Stimulated activated CD8-positive, alpha-beta memory T cell treated with anti-CD3 and anti-CD28 coated beads, Interleukin-4, amount 100 ng/mL, for 1 hour (primary cell): Measurements from ENCODE around the gene RBMS3.
"Not testable (repeated sequence)": the region's sequence is repeated elsewhere in the genome, so short reads cannot be mapped to it uniquely, and the experiment has no call there.

Experiments
- DNase-seq, 2 donors: peaks; one replicate each; pipeline ENCODE4 v3.0.0-alpha.2; 2020; ENCODE audit warnings: low read depth in 2 of 2, low spot score in 1 of 2

The RBMS3 gene

DNA sequence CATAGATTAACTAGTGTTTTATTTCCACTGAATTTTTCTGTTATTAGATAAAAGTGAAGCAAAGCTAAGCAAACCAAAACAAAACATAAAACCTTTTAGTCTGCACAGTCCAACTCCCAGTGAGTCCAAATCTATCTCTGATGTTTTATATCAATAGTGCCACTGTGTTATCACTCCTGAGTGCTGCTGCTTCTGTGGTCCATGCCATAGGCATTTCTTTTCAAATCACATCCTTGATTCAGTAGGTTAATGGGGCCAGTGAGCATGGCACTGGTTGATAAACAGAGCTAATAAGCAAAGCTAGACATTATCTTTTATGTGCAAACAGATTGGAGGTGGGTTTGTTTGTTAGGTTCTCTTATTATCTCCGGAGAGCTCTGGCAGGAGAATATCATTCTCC lies 30.0 kb downstream of the RBMS3 start:
- no peak for DNase-seq

GRCh38 chr3:29311795-29312194 lies 30.9 kb downstream of the RBMS3 start:
- no peak for DNase-seq

DNA sequence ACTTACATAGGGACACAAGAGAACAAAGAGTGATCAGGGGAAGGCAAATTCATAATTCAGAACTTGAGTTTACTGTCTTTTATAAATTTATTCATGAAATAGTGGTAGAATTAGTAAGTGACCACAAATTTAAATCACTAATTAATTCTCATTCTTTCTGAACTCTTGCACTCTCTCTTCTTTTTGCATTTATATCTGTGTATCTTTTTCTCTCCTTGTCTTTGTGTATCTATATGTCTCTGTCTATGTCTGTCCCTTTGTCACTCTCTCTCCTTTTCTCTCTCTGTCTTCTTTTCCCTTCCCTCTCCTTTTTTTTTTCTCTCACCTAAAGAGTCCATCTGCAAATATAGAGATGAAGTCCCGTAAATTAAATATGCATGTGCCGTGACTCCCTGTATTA lies 31.5 kb downstream of the RBMS3 start:
- DNase-seq, result no peak

GRCh38 chr3:29312960-29313452 lies 32.1 kb downstream of the RBMS3 start:
- DNase-seq, result no peak

DNA sequence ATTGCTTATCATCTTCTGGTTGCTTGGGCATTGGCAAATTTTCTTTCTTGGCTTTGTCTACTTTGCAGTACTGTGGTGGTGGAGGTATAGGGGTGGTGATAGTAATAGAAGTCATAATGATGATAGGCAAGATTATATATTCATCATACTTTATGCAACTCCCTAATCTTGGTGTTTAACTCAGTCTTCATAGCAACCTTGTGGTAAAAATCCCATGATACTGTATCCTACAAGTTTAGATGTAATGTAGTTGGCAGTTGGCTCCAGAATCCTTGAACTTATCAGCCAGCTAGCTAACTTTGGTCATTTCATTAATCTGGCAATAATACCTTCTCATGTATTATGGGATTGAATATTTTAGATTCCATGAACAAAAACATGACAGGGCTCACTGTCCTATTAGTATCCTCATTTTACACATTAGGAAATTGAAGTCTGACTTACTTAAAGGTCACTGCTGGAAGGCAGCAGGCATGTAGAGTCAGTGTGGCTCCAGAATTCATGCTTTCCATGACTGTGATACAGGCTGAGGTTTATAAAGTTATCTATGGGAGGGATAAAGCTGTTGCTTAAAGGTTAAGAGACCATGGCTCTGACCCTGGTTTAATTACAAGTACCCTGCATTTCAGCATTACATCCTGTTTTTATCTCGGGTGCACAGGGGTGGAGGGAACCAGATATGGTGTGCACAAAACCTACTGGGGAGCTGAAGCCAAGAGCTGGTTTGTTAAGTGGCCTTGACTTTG lies 33.3 kb downstream of the RBMS3 start:
- DNase-seq, result no peak

DNA sequence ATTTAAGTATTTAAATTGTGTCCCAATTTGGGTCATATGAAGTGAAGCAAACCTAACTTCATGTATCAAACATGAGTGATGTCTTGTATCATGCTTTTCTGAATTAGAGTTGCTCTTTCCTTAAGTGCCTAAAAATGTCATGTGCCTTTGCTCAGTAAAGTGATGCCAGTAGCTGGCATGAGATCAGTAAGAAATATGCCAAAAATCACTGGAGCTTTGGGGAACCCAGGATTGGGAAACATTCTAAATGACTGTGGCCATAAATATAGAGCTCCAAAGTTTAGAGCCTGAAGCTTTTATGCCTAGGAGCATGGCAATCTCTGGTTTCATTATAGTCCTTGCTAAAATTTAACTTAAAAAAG lies 33.8 kb downstream of the RBMS3 start:
- DNase-seq, result no peak

DNA sequence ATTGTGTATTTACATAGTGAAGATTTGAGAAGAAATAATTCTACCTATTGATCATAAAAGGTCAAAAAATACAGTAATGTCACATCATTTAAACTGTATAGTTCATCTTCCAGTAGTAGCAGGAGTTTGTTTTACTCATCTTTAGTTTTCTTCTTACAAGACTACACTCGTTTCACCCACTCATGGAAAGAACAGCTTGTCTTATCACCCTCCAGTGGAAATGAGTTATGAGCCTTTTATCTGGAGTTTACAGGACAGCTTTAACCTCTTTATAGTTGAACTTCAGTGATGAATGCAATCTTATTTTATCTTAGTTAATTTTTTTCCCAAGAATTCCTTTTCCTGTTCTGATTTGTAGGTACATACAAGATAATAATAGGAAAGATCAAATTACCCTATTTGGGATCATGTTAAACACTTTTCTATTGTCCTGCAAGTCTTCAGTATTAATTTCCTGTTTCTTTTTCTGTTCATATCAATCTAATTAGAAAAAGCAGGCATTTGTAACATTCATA lies 36.8 kb downstream of the RBMS3 start:
- no peak for DNase-seq

DNA sequence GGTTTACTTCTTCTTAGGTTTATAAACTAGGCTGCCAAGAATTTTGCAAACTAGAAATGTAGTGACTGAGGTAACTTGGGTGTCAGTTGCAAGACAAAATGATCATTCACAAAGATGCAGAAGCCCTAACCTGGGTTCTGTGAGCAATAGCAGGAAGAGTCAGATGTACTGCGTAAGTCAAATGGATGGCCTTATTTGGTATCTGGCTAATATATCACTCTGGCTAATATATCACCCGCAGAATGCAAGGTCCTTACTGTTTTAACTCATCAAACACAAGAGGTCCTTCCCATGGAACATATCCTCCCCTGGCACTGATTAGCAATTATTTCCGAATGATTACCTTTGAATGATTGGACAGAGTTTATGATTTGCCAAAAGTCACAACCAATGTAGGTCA lies 37.4 kb downstream of the RBMS3 start:
- DNase-seq, result no peak

DNA sequence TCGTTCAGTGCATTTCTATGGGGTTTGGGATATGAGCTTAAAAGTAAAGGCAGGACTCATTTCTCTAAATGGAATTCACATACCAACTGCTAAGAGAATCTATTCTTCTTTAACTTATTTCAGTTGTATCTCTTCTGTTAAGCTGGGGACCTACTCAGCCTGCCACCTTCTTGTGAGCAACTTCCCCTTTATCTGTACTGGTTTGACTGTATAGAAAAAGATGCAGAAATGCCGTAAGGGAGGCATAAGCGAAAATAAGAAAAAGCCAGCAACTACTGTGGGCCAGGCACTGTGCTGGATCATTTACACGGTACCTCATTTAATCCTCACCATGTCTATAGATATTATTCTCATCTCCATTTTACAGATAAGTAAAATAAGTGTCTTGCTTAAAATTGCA lies 38.4 kb downstream of the RBMS3 start:
- no peak for DNase-seq

- no peak for DNase-seq
Measured at GRCh38 chr3:29319798-29320197, 38.9 kb downstream of the RBMS3 start.

DNA sequence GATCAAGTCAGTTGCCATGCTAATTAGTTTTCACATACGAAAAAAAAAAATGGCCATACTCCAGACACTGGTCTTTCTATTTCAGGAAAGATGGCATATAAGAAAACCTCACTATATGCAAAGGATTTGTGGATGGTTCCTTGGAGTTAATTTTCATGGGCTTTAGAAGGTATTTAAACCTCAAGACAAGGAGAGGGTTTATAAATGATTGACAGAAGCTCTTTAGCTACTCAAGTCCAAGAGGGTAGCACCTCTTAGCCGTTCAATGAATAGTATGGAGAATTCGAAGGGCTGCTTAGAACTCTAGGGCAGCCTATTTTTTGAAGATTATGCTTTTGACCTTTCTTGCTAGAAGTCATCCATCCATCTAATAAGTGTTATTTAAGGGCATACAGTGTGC lies 41.7 kb downstream of the RBMS3 start:
- no peak for DNase-seq

GRCh38 chr3:29324180-29324651 lies 43.3 kb downstream of the RBMS3 start:
- no peak for DNase-seq

DNA sequence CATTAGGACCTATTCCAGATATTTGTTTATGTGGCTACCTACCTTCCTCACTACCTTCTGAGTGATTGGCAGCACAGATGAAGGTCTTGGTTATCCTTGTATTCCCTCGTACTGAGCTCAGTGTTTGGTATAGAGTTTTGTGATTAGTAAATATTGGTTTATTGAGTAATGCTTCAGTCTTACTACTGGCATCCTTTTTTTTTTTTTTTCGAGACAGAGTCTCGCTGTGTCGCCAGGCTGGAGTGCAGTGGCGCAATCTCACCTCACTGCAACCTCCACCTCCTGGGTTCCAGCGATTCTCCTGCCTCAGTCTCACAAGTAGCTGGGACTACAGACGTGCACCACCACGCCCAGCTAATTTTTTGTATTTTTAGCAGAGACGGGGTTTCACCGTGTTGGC lies 45.7 kb downstream of the RBMS3 start:
- not testable (repeated sequence) for DNase-seq

DNA sequence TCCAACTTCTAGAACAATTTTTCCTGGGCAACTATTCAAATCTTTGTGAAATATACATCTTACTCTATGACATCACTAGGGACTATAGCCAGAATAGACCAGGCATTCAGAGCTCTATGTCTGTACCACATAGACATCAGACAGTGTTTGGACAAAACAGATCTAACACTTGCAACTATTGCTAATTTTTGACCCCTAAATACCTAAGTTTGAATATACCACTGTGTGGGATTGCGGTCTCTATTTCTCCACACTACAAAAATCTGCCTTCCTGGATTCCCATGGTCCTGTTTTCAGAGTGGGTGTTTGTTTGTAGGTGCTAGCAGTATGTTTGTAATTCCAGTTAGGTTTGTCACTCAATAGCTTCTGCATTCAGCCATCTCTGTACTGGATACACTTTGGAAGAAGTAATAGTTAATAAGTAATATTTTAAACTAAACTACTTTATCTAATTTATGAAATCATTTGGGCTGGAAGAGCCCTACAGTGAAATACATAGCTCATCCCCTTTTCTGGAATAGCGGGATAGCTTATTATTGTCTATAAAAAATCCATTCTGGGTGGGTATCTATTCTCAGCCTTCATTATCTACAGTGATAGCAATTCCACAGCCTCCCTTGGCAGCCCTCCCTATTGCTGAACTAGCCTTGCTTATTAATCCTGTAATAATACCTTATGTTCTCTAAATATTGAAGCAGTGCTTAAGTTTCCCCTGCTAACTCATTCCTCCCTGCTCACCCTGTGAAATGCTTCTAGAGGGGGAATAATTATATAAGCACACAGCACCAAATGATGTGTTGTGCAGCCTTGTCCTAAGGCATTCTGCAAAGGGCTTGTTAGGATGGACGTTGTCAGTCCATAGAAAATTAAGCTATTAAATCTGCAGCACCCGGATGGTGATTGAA lies 49.4 kb downstream of the RBMS3 start:
- DNase-seq, result no peak

DNA sequence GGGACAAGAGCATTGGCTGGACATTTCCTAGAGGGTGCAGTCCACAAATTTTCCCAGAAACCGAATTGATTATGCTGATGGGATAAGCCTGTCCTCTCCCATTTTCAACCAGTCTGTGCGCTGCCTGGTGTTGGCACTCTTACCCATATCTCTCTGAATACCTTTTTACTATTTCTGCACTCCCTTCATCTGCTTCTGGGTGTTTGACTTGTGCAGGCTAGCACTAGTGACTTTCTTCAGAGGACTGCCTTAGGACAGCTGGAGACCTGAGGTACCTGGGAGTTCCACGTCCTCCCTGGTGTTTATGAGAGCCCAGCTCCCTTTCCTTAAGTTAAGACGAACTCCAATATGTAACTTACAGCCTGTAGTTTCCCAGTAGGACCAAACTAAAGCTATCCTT lies 50.2 kb downstream of the RBMS3 start:
- DNase-seq, result no peak

- no peak for DNase-seq
Measured at GRCh38 chr3:29331456-29332194, 50.8 kb downstream of the RBMS3 start.

DNA sequence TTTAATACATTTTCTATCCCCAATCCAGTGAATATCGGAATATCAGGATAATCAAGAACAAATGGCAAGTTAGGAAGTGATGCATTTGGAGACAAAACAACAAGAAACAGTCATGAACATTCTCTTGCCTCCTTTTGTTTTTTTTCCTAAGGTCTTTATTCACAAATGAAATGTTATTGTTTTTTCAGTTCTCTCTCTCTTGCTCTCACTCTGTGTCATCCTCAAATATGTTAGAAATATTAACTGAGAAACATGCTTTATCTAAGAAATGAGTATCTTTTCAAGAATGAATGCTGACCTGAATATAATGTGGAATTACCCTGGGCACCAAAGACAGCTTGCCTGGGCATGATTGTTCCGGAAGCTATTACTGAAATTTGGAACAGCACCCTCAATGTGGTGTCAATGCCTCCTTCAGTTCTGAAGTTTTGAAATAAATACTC lies 51.3 kb downstream of the RBMS3 start:
- DNase-seq, result no peak

DNA sequence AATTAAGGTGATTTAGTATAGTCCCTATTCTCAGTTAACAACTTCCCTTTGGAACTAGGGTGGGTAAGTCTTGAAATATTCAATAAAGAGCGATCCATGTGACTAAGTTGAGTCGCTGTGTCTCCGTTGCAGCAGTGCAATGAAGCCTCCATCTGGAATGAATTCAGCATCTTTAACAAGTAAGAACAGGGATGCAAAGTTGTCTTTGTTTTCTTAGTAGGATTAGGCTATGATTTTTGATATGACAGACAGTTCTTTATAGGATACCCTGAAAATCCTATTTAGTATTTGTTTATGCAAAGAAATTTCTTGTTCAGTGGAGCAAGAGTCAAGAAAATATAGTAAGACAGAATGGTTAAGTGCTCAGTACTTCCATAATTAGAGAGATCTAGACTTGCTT lies 52.7 kb downstream of the RBMS3 start:
- DNase-seq, result no peak

- DNase-seq, result no peak
Measured at GRCh38 chr3:29334706-29335105, 53.8 kb downstream of the RBMS3 start.

GRCh38 chr3:29335438-29335837 lies 54.6 kb downstream of the RBMS3 start:
- DNase-seq, result no peak

DNA sequence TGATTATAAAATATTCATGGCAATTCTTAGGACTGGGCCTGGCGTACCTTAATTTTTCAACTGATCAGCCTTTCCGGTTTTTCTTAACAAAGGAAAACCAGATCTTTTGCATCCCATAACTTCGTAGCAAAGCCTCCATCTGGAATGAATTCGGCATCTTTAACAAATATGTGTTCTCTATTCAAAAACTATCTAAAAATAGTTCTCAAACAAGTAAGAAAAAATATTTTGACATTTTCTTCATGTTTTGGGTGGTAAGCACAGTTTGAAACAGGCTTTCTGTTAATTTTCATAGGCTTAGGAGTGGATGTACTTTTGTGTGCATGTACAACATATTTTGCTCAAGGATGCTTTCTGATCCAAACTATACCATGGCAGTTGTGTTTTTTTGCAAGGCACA lies 55.1 kb downstream of the RBMS3 start:
- no peak for DNase-seq
